ENCODE data around the gene CCDC8. TPM values are rescaled to one million over a fixed set of nuclear protein-coding genes. Genes with fewer than 3 reads are reported as not detected.
"Not testable (repeated sequence)": the region's sequence is repeated elsewhere in the genome, so short reads cannot be mapped to it uniquely, and the experiment has no call there.

The CCDC8 gene
- total RNA-seq, 5 donors from 2014 or later (not counting 1 experiment from before 2014, with no cell fraction given), result 0.12 to 0.19 (median 0.13) TPM; not detected in 2

GRCh38 chr19:46381756-46382345 lies 31.5 kb downstream of the CCDC8 start:
- DNase-seq, result peak in 1 of 35 experiments; percentile 11
- Mint-ChIP-seq H3K4me1 (peaks cover 0 to 5% (median 4%) of the 10 kb centered on the region in 3 donors), H3K9me3 (no peaks in the 10 kb centered on the region), H3K27ac (no peak overlapping the region), H3K36me3 (peaks cover 59% of the 10 kb centered on the region), H3K4me3 (no peak overlapping the region), H3K27me3 (no peaks in the 10 kb centered on the region)
- ATAC-seq (replicated peaks in 1 of 4), result no peak
- no peaks in the 10 kb centered on the region for H3K4me1 ChIP-seq (ENCODE audit: control insufficient read depth in 1 of 2, extremely low read depth in 1 of 2, insufficient read depth in 2 of 2, low read length in 2 of 2)
- H3K4me3 ChIP-seq (ENCODE audit: control insufficient read depth in 1 of 2, extremely low read depth in 1 of 2, low read length in 1 of 2), result no peak overlapping the region
- POLR2A ChIA-PET, result no interaction called here
- CTCF ChIA-PET, result interaction anchor here in 1 of 2 donors (0.6 kb wide), 1 partner anchor 75 kb away, joined by 3 read pairs; no protein-coding TSS in a partner anchor
- 90% methylated on average over 7 of the region's 15 CpGs for WGBS (ENCODE audit: insufficient coverage)
- H3K9me3 ChIP-seq, result no peaks in the 10 kb centered on the region
- H3K27me3 ChIP-seq (replicated peaks in 1 of 2; ENCODE audit: control insufficient read depth in 2 of 2, extremely low read depth in 1 of 2, insufficient read depth in 2 of 2, low read length in 1 of 2), result no peaks in the 10 kb centered on the region
- peaks cover 20 to 79% of the 10 kb centered on the region in 2 donors for H3K36me3 ChIP-seq (ENCODE audit: control insufficient read depth in 2 of 2, extremely low read depth in 1 of 2, insufficient read depth in 1 of 2, low read length in 1 of 2)
- no peak overlapping the region for H3K27ac ChIP-seq (ENCODE audit: low read length)

DNA sequence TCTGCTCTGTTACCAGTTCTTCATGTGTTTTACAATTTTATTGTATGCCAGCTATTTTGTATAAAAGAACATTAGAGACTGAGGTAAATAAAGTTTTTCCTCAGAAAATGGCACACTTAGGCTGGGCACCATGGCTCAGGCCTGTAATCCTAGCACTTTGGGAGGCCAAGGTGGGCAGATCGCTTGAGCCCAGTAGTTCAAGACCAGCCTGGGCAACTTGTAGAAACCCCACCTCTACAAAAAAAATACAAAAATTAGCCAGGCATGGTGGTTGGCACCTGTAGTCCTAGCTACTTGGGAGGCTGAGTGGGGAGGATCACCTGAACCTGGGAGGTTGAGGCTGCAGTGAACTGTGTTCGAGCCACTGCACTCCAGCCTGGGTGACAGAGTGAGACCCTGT lies 32.0 kb downstream of the CCDC8 start:
- Mint-ChIP-seq H3K27me3 (no peaks in the 10 kb centered on the region), H3K9me3 (no peaks in the 10 kb centered on the region), H3K4me3 (no peak overlapping the region), H3K4me1 (peaks cover 0 to 5% (median 4%) of the 10 kb centered on the region in 3 donors), H3K36me3 (peaks cover 62% of the 10 kb centered on the region), H3K27ac (no peak overlapping the region)
- no peak for ATAC-seq (replicated peaks in 1 of 4)
- ChIA-PET CTCF (no interaction called here), POLR2A (no interaction called here)
- no peaks in the 10 kb centered on the region for H3K9me3 ChIP-seq
- no peaks in the 10 kb centered on the region for H3K4me1 ChIP-seq (ENCODE audit: control insufficient read depth in 1 of 2, extremely low read depth in 1 of 2, insufficient read depth in 2 of 2, low read length in 2 of 2)
- no peak overlapping the region for H3K27ac ChIP-seq (ENCODE audit: low read length)
- DNase-seq, result no peak
- H3K27me3 ChIP-seq (replicated peaks in 1 of 2; ENCODE audit: control insufficient read depth in 2 of 2, extremely low read depth in 1 of 2, insufficient read depth in 2 of 2, low read length in 1 of 2), result no peaks in the 10 kb centered on the region
- no CpG with 5 or more reads among the region's 2 CpGs for WGBS (ENCODE audit: insufficient coverage)
- H3K36me3 ChIP-seq (ENCODE audit: control insufficient read depth in 2 of 2, extremely low read depth in 1 of 2, insufficient read depth in 1 of 2, low read length in 1 of 2), result peaks cover 20 to 79% of the 10 kb centered on the region in 2 donors
- no peak overlapping the region for H3K4me3 ChIP-seq (ENCODE audit: control insufficient read depth in 1 of 2, extremely low read depth in 1 of 2, low read length in 1 of 2)

- ChIA-PET POLR2A (no interaction called here), CTCF (no interaction called here)
- H3K36me3 ChIP-seq (ENCODE audit: control insufficient read depth in 2 of 2, extremely low read depth in 1 of 2, insufficient read depth in 1 of 2, low read length in 1 of 2), result peaks cover 26 to 80% of the 10 kb centered on the region in 2 donors
- peaks cover 0 to 5% (median 4%) of the 10 kb centered on the region in 3 donors for H3K4me1 Mint-ChIP-seq
- no peaks in the 10 kb centered on the region for H3K9me3 ChIP-seq
- H3K4me3 Mint-ChIP-seq, result no peak overlapping the region
- H3K27ac ChIP-seq (ENCODE audit: low read length), result no peak overlapping the region
- ATAC-seq (replicated peaks in 1 of 4), result no peak
- no CpG with 5 or more reads among the region's 2 CpGs for WGBS (ENCODE audit: insufficient coverage)
- peaks cover 68% of the 10 kb centered on the region for H3K36me3 Mint-ChIP-seq
- no peak overlapping the region for H3K4me3 ChIP-seq (ENCODE audit: control insufficient read depth in 1 of 2, extremely low read depth in 1 of 2, low read length in 1 of 2)
- H3K27me3 Mint-ChIP-seq, result no peaks in the 10 kb centered on the region
- no peak for DNase-seq
- no peaks in the 10 kb centered on the region for H3K4me1 ChIP-seq (ENCODE audit: control insufficient read depth in 1 of 2, extremely low read depth in 1 of 2, insufficient read depth in 2 of 2, low read length in 2 of 2)
- H3K9me3 Mint-ChIP-seq, result no peaks in the 10 kb centered on the region
- no peak overlapping the region for H3K27ac Mint-ChIP-seq
- H3K27me3 ChIP-seq (replicated peaks in 1 of 2; ENCODE audit: control insufficient read depth in 2 of 2, extremely low read depth in 1 of 2, insufficient read depth in 2 of 2, low read length in 1 of 2), result no peaks in the 10 kb centered on the region
Observed at GRCh38 chr19:46380690-46381089, 32.7 kb downstream of the CCDC8 start.

GRCh38 chr19:46378268-46378667 lies 35.1 kb downstream of the CCDC8 start:
- Histone ChIP-seq H3K36me3 (ENCODE audit: control insufficient read depth in 2 of 2, extremely low read depth in 1 of 2, insufficient read depth in 1 of 2, low read length in 1 of 2) (peaks cover 21 to 64% of the 10 kb centered on the region in 2 donors), H3K27me3 (replicated peaks in 1 of 2; ENCODE audit: control insufficient read depth in 2 of 2, extremely low read depth in 1 of 2, insufficient read depth in 2 of 2, low read length in 1 of 2) (no peaks in the 10 kb centered on the region), H3K9me3 (no peaks in the 10 kb centered on the region), H3K4me3 (ENCODE audit: control insufficient read depth in 1 of 2, extremely low read depth in 1 of 2, low read length in 1 of 2) (no peak overlapping the region), H3K27ac (ENCODE audit: low read length) (no peak overlapping the region), H3K4me1 (ENCODE audit: control insufficient read depth in 1 of 2, extremely low read depth in 1 of 2, insufficient read depth in 2 of 2, low read length in 2 of 2) (peaks cover 0 to 10% of the 10 kb centered on the region in 2 experiments)
- ChIA-PET POLR2A (no interaction called here), CTCF (no interaction called here)
- Mint-ChIP-seq H3K36me3 (peaks cover 55% of the 10 kb centered on the region), H3K4me1 (peaks cover 0 to 5% (median 4%) of the 10 kb centered on the region in 3 donors), H3K9me3 (no peaks in the 10 kb centered on the region), H3K27ac (no peak overlapping the region), H3K27me3 (no peaks in the 10 kb centered on the region), H3K4me3 (no peak overlapping the region)
- no peak for DNase-seq
- no peak for ATAC-seq (replicated peaks in 1 of 4)
- no CpG with 5 or more reads among the region's 2 CpGs for whole genome bisulfite sequencing (ENCODE audit: insufficient coverage)

GRCh38 chr19:46376241-46377153 lies 36.9 kb downstream of the CCDC8 start:
- WGBS (ENCODE audit: insufficient coverage), result 95% methylated on average over 17 of the region's 20 CpGs
- no peak for ATAC-seq (replicated peaks in 1 of 4)
- no peaks in the 10 kb centered on the region for H3K9me3 Mint-ChIP-seq
- no peak overlapping the region for H3K27ac Mint-ChIP-seq
- DNase-seq, result peak in 1 of 35 experiments; percentile 23
- H3K4me3 Mint-ChIP-seq, result no peak overlapping the region
- no peak overlapping the region for H3K4me3 ChIP-seq (ENCODE audit: control insufficient read depth in 1 of 2, extremely low read depth in 1 of 2, low read length in 1 of 2)
- H3K36me3 ChIP-seq (ENCODE audit: control insufficient read depth in 2 of 2, extremely low read depth in 1 of 2, insufficient read depth in 1 of 2, low read length in 1 of 2), result peaks cover 16 to 55% of the 10 kb centered on the region in 2 donors
- H3K4me1 ChIP-seq (ENCODE audit: control insufficient read depth in 1 of 2, extremely low read depth in 1 of 2, insufficient read depth in 2 of 2, low read length in 2 of 2), result peaks cover 0 to 22% of the 10 kb centered on the region in 2 experiments
- H3K36me3 Mint-ChIP-seq, result peaks cover 42% of the 10 kb centered on the region
- peaks cover 10 to 14% (median 13%) of the 10 kb centered on the region in 3 donors for H3K4me1 Mint-ChIP-seq
- ChIA-PET CTCF (interaction anchor here (0.5 to 0.6 kb wide), 2 partner anchors 29 to 161 kb away, joined by 3 read pairs; no protein-coding TSS in a partner anchor), POLR2A (no interaction called here)
- no peak overlapping the region for H3K27ac ChIP-seq (ENCODE audit: low read length)
- no peaks in the 10 kb centered on the region for H3K9me3 ChIP-seq
- no peaks in the 10 kb centered on the region for H3K27me3 Mint-ChIP-seq
- no peaks in the 10 kb centered on the region for H3K27me3 ChIP-seq (replicated peaks in 1 of 2; ENCODE audit: control insufficient read depth in 2 of 2, extremely low read depth in 1 of 2, insufficient read depth in 2 of 2, low read length in 1 of 2)

DNA sequence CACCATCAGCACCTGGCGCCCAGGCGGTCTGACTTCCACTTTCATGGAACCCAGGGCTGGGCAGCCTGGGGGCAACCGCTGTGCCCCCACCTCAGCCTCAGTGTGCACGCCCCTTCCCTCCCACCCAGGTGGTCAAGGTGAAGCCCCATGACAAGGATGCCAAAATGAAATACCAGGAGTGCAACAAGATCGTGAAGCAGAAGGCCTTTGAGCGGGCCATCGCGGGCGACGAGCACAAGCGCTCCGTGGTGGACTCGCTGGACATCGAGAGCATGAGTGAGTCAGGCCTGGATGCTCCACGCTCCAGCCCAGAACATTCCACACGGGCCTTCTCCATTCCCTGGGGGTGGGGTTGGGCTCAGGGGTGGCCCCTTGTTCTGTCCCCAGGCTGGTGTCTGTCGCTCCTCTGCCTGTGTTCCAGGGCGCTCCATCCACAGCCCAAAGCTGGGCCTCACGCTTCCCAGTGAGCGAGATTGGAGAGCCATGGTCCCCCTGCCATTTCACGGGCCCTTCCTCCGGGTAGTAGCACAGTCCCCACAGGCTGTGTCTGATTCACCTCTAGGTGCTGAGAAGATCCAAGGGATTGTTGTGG lies 37.8 kb downstream of the CCDC8 start:
- Mint-ChIP-seq H3K4me1 (peaks cover 16 to 22% (median 18%) of the 10 kb centered on the region in 3 donors), H3K36me3 (peaks cover 38% of the 10 kb centered on the region)
- CTCF ChIA-PET; H3K4me3 Mint-ChIP-seq; H3K27me3 Mint-ChIP-seq; H3K27ac ChIP-seq (ENCODE audit: low read length); H3K27me3 ChIP-seq (replicated peaks in 1 of 2; ENCODE audit: control insufficient read depth in 2 of 2, extremely low read depth in 1 of 2, insufficient read depth in 2 of 2, low read length in 1 of 2); H3K4me3 ChIP-seq (ENCODE audit: control insufficient read depth in 1 of 2, extremely low read depth in 1 of 2, low read length in 1 of 2); H3K9me3 ChIP-seq; H3K9me3 Mint-ChIP-seq; H3K27ac Mint-ChIP-seq; POLR2A ChIA-PET; ATAC-seq (replicated peaks in 1 of 4): not testable (repeated sequence)
- peaks cover 13 to 47% of the 10 kb centered on the region in 2 donors for H3K36me3 ChIP-seq (ENCODE audit: control insufficient read depth in 2 of 2, extremely low read depth in 1 of 2, insufficient read depth in 1 of 2, low read length in 1 of 2)
- 99% methylated on average over 8 of the region's 22 CpGs for WGBS (ENCODE audit: insufficient coverage)
- H3K4me1 ChIP-seq (ENCODE audit: control insufficient read depth in 1 of 2, extremely low read depth in 1 of 2, insufficient read depth in 2 of 2, low read length in 2 of 2), result peaks cover 0 to 28% of the 10 kb centered on the region in 2 experiments
- peak in 1 of 35 experiments; percentile 16 for DNase-seq

Data from T-cell (primary cell).